Kidney epithelial cell (primary cell): Measurements from ENCODE around the gene LMCD1. TPM values are rescaled to one million over a fixed set of nuclear protein-coding genes. Genes with fewer than 3 reads are reported as not detected.

Experiments used
- DNase-seq: peaks from one replicate; pipeline ENCODE4 v3.0.0-alpha.2; 2010; ENCODE audit warnings: low read depth
- H3K27me3 ChIP-seq: 2 replicates; pipeline ENCODE4 v1.6.0; 2011; ENCODE audit warnings: low read length; ENCODE audit not compliant: control insufficient read depth, insufficient read depth
- H3K36me3 ChIP-seq: 2 replicates; pipeline ENCODE4 v1.5.1; 2011; ENCODE audit warnings: low read length; ENCODE audit not compliant: control insufficient read depth, insufficient read depth
- H3K4me3 ChIP-seq: 2 replicates; pipeline ENCODE4 v1.5.1; 2011; ENCODE audit warnings: low read depth, mild to moderate bottlenecking, control low read depth, low read length
- CTCF ChIP-seq: IDR thresholded peaks from 2 replicates; pipeline ENCODE4 v1.5.1; 2011; ENCODE audit warnings: mild to moderate bottlenecking, moderate library complexity, low read length, control low read depth, inconsistent platforms; ENCODE audit not compliant: insufficient read depth, poor library complexity, severe bottlenecking
- total RNA-seq: library from RNA; depleted of rRNA; stranded (reverse); fragments of >200 nt; gene quantifications from 2 replicates; pipeline ENCODE4 v1.2.3, GENCODE V29; 2015

The LMCD1 gene
- total RNA-seq, 1 donor from 2014 or later: 264 TPM

- TF ChIP-seq CTCF: no peak
- Histone ChIP-seq H3K4me3 (no peak overlapping the region), H3K27me3 (no peaks in the 10 kb centered on the region), H3K36me3 (peaks cover 3% of the 10 kb centered on the region)
- DNase-seq: no peak
Measured at GRCh38 chr3:8537440-8537839, 35.8 kb downstream of the LMCD1 start.

- H3K27me3 ChIP-seq: no peaks in the 10 kb centered on the region
- peaks cover 3% of the 10 kb centered on the region for H3K36me3 ChIP-seq
- no peak for TF ChIP-seq CTCF
- no peak for DNase-seq
- no peak overlapping the region for H3K4me3 ChIP-seq
Measured at GRCh38 chr3:8538223-8538622, 36.6 kb downstream of the LMCD1 start.

GRCh38 chr3:8538913-8539312 lies 37.3 kb downstream of the LMCD1 start:
- DNase-seq: no peak
- no peak for TF ChIP-seq CTCF
- H3K36me3 ChIP-seq: peaks cover 2% of the 10 kb centered on the region
- H3K27me3 ChIP-seq: no peaks in the 10 kb centered on the region
- H3K4me3 ChIP-seq: no peak overlapping the region

GRCh38 chr3:8539419-8539818 lies 37.8 kb downstream of the LMCD1 start:
- peaks cover 2% of the 10 kb centered on the region for H3K36me3 ChIP-seq
- no peak overlapping the region for H3K4me3 ChIP-seq
- no peak for DNase-seq
- no peaks in the 10 kb centered on the region for H3K27me3 ChIP-seq
- no peak for TF ChIP-seq CTCF

GRCh38 chr3:8540456-8540855 lies 38.8 kb downstream of the LMCD1 start:
- no peak for TF ChIP-seq CTCF
- peaks cover 2% of the 10 kb centered on the region for H3K36me3 ChIP-seq
- no peak overlapping the region for H3K4me3 ChIP-seq
- no peak for DNase-seq
- no peaks in the 10 kb centered on the region for H3K27me3 ChIP-seq

GRCh38 chr3:8541486-8541885 lies 39.9 kb downstream of the LMCD1 start:
- H3K36me3 ChIP-seq: peaks cover 2% of the 10 kb centered on the region
- no peak for TF ChIP-seq CTCF
- no peak overlapping the region for H3K4me3 ChIP-seq
- DNase-seq: no peak
- H3K27me3 ChIP-seq: no peaks in the 10 kb centered on the region
